ENCODE data around the gene CNPY3.
A peak's percentile ranks its signal among the peaks of the same experiment; 100 is the strongest.

The CNPY3 gene

DNA sequence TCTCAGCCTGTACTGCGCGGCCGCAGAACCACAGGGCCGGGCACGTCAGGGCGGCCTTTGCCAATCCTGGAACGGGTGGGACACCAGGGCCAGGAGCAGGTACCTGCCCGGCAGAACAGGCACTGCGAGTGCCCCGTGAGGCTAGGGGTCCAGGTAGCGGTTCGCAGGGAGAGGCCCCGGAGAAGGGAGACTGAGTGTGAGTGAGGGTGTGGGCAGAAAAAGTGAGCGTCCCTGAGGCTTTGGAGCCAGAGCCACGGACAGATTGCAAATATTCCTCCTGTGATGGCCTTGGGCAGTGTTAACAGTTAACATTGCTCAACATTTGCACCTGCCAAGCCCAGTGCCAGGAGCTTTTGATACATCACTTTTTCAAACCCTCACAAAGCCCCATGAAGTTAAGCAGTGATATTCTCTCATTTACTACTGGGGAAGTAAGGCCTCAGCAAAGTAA, 31.8 kb downstream of the CNPY3 start:
- no peak for DNase-seq

DNA sequence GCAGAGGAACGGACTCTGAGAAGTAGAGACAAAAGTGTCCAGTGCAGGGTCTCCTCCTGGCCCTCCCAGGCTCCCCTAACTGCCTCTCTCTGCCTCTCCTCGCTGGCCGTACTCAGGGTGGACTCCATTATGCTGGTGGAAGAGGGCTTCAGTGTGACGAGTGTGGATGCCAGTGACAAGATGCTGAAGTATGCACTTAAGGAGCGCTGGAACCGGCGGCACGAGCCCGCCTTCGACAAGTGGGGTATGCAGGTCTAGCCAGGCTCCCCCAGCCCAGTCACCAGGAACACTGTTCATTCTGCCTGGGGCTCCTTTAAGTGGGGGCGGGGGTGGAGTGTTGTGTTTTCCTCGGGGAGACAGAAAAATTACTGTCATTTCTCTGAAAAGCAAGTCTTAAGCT, 32.8 kb downstream of the CNPY3 start:
- no peak for DNase-seq

DNA sequence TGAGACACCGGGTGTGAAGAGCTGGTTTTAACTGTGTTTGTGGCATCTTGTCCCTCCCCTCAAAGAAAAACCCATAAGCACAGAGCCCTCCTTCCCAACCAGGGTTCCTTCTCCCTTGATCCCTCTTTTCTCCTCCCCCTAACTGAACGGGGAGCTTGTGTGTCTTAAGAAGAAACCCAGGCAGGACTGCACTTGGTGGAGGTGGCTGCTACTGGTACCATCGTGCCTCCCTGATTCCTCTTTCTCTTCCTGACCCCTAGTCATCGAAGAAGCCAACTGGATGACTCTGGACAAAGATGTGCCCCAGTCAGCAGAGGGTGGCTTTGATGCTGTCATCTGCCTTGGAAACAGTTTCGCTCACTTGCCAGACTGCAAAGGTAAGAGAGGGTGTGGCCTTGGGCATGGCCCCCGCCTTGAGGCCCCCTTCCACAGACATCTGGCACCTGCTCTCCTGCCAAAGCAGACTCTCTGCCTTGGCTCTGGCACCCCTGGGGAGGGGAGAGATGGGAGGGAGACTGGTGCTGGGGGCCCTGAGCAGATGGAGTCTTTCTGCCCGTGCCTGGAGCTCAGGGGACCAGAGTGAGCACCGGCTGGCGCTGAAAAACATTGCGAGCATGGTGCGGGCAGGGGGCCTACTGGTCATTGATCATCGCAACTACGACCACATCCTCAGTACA, 33.4 kb downstream of the CNPY3 start:
- DNase-seq = no peak

DNA sequence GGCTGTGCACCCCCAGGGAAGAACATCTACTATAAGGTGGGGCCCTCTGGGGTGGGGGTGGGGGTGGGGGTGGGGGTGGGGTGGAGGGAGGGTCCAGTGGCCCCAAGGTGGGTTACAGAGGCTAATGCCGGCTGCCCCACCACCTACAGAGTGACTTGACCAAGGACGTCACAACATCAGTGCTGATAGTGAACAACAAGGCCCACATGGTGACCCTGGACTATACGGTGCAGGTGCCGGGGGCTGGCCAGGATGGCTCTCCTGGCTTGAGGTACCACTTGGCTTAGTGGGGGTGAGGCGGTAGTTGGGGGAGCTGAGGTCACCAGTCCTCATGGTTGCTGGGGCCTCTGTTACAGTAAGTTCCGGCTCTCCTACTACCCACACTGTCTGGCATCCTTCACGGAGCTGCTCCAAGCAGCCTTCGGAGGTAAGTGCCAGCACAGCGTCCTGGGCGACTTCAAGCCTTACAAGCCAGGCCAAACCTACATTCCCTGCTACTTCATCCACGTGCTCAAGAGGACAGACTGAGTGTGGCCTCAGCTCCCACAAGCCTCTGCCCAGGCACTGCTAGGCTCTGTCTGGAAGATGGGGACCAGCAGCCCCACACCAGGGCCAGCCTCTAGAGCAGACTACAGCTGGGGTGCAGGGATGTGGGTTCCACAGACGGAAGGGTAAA, 34.0 kb downstream of the CNPY3 start:
- DNase-seq = no peak

DNA sequence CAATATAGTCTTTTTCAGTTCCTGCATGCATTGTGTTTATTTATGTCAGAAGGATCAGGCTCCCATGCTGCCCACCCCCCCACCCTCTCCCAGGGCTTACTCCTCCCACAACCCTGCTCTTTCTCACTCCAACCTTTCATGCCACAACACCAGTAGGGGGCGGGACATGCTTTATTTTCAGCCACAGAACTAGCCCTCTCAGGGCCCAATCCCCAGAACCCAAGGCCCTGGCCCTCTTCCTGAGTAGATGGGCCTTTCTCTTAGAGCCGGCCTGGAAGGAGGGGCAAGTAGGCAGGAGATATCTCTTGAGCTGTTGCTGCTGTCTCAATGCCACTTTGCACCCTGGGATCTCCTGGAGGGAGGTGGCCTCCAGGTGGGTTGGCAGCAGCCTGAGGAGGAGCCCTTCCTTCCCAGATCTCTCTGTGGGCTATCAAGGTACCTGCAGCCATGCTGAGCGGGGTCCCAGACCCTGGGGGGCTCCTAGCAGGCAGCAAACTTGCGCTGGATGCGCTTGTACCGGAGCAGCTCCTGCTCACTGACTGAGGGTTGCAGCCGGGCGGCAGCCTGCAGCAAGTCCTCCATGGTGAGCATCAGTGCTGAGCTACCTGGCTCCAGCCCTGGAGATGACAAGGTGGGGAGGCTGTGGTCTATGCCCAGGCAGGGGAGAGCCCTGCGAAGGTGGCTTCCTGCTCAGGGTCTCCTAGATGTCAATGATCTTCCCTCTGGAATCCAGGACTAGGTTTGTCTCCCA, 34.8 kb downstream of the CNPY3 start:
- DNase-seq = peak; percentile 22

DNA sequence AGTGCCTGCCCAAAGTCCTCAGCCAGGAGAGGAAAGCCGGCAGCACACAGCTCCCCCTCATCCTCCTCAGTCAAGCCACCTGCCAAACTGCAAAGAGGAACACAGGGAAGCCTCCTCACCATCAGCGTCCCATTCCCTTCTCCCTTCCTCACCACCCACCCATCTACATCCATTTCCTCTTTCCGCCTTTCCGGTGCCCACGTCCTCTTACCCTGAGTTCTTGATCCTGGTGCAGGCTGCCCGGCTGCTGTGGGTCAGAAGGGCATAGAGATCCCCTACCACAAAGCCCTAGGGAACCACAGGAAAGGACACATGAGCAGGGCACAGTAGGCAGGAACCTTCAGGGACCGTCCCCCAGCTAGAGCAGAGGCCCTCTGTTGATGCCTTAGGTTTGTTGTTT, 37.3 kb downstream of the CNPY3 start:
- DNase-seq = no peak

DNA sequence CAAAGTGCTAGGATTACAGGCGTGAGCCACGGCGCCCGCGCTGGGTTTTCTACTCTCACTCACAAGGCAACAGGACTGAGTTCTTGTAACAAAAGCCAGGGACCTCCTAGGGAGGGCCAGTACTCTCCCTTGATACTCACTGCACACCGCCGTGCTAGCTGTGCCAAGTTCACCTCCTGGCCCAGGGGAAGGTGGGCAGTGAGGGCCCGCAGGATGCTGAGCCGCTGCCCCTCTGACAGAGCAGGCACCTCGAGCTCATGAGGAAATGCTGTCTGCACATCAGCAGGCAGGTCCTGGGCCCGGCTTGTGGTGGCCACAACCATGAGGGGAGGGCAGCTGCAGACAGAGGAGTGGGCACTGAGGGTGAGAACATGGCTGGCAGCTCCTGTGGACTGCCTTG, 37.9 kb downstream of the CNPY3 start:
- DNase-seq = no peak

DNA sequence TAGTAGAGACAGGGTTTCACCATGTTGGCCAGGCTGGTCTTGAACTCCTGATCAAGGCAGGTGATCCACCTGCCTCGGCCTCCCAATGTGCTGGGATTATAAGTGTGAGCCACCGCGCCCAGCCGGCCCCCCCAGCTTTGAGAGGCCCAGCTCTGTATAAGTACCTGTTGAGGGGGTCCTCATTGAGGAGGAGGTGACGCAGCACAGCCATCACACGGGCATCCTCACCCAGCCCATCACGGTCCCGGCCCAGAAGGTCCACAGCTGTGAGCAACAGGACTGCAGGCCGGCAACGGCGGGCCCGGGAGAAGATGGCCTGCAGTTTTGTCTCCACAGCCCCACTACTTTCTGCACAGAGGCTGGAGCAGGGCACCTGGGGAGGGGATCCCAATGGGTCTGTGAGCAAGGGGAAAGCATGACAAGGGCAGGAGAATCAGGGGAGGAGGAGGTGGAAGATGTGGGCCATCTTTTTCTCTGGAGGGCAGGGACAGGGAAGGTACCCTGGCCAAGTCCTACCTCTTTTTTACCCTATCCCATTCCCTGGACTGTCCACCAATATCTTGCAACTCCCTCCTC, 38.9 kb downstream of the CNPY3 start:
- DNase-seq = no peak

DNA sequence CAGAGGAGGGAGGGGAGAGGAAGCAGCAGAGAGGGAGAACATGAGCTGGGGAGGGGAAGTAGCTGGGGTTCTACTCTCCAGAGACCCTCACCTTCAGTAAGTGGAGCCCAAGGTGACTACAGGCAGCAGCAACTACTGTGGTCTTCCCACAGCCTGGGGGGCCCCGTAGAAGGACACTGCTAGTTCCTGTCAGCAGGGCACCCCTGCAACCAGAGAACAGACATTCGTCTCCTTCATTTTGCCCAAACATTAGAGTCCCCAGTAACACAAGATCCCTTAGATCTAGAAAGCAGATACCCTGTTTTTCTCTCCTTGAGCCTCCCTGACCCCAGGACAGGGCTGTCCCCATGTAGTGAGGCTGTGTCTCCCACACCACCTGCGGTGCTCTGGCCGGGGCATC, 39.5 kb downstream of the CNPY3 start:
- DNase-seq = no peak

DNA sequence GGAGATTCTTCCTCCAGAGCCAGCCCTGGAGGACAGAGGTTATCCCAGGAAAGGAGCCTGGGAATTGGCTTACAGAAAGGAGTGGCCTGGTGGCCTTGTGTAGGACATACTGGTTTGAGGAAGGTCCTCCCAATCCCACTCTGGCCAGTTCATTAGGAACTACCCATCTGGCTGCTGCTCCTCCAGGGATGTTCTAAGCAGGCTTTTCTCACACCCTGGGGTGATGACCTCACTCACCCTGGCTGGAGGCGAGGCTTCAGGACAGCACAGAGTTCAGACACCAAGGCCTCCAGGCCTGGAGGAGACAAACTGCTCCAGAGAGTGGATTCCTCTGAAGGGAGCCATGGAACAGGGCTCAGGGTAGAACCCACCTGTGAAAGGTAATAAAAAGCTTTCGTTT, 40.2 kb downstream of the CNPY3 start:
- no peak for DNase-seq

DNA sequence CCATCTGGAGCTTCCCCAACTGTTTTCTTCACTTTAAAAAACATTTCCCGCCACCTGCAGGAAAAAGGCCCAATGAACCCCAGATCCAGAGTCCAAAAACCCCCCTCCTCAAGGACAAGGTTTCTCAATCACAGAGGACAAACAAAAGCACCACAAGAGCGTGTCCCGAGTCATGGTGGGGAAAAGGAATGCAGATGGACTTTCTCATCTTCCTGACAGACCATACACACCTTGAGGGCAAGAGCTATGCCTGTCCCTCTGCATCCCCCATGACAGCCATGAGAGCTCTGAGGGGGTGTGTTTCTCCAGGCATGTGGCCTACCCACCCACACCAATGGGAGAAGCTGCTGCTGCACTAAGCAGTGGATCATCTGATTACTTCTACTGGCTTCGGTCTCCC, 40.7 kb downstream of the CNPY3 start:
- no peak for DNase-seq

DNA sequence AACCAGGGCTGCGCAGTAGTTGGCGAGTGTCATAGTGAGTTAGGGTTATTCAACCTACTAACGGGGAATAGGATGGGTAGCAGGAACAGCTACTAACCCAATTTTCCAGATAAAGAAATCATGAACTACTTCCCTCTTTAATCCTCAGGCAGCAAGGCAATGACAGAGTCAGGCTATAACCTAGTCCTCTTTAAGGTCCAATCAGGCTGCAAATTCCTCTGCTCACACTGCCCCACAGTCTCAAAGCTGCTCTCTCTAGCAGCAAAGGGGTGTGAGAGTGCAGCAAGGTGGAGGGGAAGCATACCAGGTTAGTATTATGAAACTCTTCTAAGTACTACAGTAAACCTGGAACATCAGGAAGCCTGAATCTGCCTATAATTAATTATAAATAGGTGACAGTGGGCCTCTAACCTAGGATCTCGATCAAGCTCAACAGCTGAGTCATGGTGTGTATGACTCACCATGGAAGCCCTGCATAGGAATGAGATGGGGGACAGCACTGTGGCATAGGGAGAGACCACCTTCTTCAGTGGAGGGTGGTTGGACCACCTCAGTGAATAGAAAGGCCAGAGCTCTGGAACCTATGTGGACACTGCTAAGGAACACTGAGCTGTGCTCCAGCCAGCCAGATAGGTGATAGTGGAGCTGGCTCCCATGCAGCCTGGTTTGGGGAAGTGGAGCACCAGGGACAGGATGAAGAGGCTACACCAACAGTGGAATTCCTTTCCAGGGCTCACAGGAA, 41.8 kb downstream of the CNPY3 start:
- DNase-seq = peak; percentile 24

DNA sequence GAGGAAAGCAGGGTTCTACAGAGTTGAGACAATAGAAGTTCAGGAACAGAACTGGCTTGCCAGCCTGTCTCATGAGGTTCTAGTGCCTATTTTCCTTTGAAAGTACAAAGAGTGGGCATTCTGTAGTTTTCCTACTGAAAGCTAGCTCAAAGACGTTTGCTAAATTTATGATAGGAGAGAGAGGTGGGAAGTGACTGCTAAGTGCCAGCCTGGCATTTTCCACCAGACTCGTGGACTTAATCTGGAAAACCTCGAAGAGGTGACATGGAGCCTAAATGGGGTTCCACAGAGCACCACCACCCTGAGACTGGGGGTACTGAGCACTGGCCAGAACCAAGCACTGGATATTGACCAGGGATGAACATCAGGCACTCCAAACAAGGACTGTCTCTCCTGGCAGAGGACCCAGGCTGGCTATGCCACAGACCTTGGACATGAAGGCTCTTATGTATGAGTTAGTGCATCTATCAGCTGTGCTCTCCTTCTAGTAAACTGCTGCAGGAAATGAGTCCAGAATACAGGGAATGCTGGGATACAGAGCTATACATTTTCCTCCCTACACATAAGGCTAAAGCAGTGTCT, 42.6 kb downstream of the CNPY3 start:
- DNase-seq = no peak

DNA sequence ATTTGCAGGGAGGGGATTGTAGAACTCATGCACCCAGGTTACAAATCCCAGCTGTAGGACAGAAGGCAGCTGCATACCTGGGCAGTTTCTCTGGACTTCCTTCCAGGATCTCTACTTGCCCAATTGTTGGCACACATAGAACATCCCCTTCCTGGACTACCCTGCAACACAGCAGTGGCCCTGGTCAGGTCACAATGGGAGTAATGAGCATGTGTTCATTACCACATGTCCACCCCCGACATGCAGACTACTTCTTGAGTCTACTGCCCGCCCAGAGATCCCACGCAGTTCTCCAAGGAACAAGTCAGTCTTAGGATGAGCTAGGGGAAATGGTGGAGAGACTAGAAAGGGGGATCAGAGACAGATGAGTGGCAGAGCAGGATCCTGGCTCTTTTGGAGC, 44.6 kb downstream of the CNPY3 start:
- no peak for DNase-seq

DNA sequence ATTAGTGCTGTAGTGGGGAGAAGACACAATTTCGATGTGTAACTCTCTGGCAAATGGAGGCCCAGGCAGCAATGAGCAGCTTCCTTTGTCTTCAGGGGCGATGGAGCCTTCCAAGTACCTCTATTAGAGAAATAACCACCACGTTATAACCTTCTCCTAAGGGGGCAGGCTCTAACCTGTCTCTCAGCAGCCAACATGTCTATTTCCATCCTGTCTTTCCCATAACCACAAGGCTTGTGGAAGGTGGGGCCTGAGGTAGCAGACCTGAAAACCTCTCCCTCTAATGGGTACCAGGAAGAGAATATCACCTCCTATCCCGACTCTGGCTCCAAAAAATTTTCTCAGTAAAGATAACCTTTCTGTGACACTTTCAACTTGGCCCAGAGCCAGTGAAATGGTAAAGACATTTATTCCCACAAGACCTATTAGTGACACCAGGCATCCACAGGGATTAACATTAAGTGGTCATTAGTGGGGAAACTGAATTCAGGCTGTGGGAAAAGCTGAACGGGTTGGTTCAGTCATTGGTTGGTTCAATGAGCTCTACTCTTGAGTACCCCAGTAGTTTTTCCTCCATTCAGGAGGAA, 45.7 kb downstream of the CNPY3 start:
- no peak for DNase-seq

DNA sequence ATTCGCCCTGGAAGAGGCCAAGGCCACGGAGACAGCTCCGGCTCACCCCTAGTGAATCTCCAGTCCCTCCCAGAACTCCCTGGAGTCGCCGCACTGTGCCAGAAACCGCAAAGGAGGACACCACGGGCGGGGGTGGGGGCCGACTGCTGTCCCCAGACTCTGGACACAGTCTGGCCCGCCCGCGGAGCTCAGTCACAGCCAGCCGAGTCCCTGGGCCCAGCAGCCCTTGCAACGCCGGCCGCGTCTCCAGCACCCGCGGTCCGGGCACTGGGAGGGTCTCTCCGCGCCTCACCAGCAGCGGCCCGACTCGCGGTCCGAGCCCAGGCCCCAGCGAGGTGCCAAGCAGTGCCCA, 49.2 kb downstream of the CNPY3 start:
- peak; percentile 15 for DNase-seq

DNA sequence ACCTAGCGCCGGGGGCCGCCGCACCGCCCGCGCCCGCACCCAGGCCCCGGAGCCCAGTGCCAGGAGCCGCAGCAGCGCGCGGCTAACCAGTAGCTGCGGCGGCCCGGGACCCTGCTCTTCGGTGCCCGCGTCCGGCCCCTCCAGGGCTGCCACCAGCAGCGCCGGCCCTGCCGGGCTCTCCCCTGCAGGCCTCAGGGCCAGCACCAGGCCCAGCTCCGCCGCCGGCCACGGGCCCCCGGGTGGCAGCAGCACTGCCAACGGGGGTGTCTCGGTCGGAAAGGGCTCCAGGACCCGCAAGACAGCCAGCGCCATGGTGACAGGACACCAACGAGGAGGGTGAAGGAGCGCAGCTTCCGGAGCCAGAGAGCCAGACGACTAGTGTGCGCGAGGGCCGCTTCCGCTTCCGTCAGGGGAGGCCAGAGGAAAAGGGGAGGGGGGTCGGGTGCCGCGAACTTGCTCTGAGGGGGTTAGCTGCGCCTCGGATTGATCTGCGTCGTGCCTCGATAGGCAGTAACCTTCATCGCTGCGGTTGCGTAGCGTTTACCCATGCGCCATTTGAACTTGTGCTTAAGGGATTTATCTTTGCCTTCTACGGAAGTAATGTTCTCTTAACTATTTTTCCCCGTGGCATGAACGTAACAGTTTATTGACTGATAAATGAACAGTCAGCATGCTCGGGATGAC, 49.7 kb downstream of the CNPY3 start, which contains the start of gene PEX6:
TSS of gene PEX6 (minus strand) at position 343 of the 684 bp plus-strand sequence. CDS start at position 312, 31 bp downstream.
- DNase-seq = peak; percentile 80

DNA sequence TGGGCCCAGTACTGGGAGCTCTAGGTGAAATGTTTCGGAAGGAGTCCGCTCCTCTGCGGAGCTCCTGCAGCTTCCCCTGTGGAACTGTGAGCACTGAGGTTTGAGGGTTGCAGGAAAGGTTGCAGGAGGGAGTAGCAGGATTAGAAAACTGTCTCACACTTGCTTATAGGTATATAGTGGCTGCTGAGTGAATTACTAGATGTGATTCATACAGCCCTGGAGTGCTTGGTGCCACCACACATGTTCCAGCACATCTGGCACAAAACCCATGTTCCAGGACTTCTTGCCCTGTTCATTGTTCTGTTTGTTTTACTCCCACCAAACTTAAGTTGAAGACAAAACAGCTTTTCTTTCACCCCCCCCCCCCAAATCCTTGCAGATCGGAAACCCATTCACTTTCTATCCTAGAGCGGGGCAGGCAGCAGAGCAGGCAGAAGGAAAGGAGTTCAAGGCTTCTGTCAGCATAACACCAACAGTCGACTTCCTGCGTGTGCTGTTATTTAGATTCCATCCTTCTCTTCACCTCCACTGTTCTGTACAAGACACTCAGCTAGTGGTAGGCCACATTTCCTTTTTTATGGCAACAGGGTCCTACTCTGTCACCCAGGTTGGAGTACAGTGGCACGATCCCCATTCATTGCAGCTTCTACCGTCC, 50.4 kb downstream of the CNPY3 start:
- peak; percentile 35 for DNase-seq

DNA sequence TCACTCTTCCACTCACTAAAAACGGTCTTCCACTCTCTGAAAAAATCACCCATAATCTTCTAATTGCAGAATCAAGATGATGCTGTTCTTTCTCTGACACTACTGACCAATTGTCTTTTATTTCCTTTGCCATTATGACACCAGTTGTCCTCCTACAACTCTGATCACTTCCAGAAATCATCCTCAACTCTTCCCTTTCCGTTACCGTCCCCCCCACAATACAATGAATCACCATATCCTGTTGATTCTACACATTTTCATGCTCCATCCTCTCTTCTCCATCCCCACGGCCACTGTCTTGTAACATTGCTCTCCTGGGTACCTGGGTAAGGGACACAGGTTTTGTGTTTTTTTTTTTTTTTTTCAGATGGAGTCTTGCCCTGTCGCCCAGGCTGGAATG, 52.6 kb downstream of the CNPY3 start:
- DNase-seq = peak; percentile 21

DNA sequence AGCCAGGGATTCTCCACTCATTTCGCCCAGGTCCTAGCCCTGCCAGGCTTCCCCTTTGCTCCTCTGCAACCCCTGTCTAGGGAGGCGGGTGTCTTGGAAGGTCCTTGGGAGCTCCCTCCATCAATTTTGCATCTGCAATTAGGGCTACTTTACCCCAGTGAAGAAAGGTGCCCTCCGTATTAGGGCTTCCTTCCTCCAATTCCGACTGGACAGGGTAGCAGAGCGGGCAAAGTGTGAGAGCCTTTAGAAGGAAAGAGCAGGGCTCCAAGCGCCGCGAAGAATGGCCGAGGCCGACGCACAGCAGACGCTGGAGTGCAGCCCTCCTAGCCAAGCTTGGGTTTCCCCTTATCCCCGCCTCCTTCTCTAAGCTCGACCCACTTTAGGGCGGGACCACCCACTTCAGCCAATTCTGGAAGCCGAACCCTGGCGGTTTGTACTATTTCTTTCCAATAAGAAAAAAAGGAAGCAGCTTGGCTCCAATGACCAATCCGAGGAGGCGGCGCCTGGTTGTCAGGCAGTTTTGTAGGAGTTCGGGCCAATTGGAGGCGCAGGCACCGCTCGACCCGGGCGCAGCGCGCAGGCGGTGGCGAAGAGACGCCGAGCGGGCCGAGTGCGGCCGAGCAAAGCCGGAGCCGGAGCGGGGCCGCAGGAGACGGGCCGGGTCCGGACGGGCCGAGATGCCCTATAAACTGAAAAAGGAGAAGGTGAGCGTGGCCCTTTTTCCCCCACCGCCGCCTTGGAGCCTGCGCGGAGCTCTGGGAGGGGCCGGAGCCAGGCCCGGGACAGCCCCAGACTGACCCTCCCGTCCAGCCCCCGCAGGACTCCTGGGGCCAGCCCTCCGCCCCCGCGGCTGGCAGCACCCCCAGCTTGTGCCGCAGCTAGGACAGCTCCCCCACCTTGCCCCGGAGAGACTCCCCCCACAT, 55.0 kb downstream of the CNPY3 start, which contains the start of gene PPP2R5D:
TSS of gene PPP2R5D (plus strand) at position 570 of the 923 bp plus-strand sequence. CDS start at position 678, 108 bp downstream.
- peak; percentile 99 for DNase-seq

Measured in HCEC 1CT (cell line).